ENCODE data around the gene MED12L. TPM values are rescaled to one million over a fixed set of nuclear protein-coding genes. Genes with fewer than 3 reads are reported as not detected.

MED12L gene
- polyA plus RNA-seq, 1 of the 3 experiments (the other 2 are of a cell fraction): 0.03 TPM

Small RNA genes lying within 50 kb of the gene (small RNA-seq; reads per million reads assigned to genes)
- 0 reads per million in 7 experiments for gene RNA5SP145

Other genes starting within 250 kb of the MED12L start
- not detected in 2 replicates for gene MINDY4B, start 180.2 kb upstream of the MED12L start, polyA plus RNA-seq (2012; rRNA removed)
- not detected in 2 replicates for gene CLRN1, start 112.9 kb upstream of the MED12L start, polyA plus RNA-seq (2012; rRNA removed)
- not detected in 2 replicates for gene GPR171, start 117.6 kb downstream of the MED12L start, polyA plus RNA-seq (2012; rRNA removed)
- not detected in 2 replicates for gene P2RY14, start 192.9 kb downstream of the MED12L start, polyA plus RNA-seq (2012; rRNA removed)
- gene GPR87, start 231.2 kb downstream of the MED12L start, polyA plus RNA-seq (2012; rRNA removed): 2.3 and 2.4 TPM in 2 replicates
- not detected in 2 replicates for gene P2RY13, start 243.9 kb downstream of the MED12L start, polyA plus RNA-seq (2012; rRNA removed)

Data from SK-N-SH (cell line).